AG04449 (cell line): ENCODE data around the gene AP4B1.

Source experiments
- CTCF ChIA-PET: fragments of 350-600 bp; formaldehyde crosslinking; extraction: SDS; loops from one replicate; lab custom pipeline; 2021; ENCODE audit warnings: antibody characterized with exemption; lab: Yijun Ruan, JAX
- POLR2A ChIA-PET: fragments of 400-600, 350-600 bp; formaldehyde crosslinking; extraction: SDS; loops from one replicate; lab custom pipeline; 2020; ENCODE audit warnings: antibody characterized with exemption, inconsistent platforms; lab: Yijun Ruan, JAX
- DNase-seq: peaks from one replicate; pipeline ENCODE4 v3.0.0-alpha.2; 2010; ENCODE audit warnings: low read depth, low spot score
- H3K4me3 ChIP-seq: 2 replicates; pipeline ENCODE4 v1.5.1; 2011; ENCODE audit warnings: low read depth, mild to moderate bottlenecking, control low read depth, low read length
- TF ChIP-seq, protein P1 (sequence below): IDR thresholded peaks from one replicate; pipeline ENCODE4 v1.5.1; 2011; ENCODE audit warnings: mild to moderate bottlenecking, moderate library complexity, low read length, control low read depth, inconsistent platforms; ENCODE audit not compliant: insufficient read depth; ENCODE audit errors: missing control alignments

Gene AP4B1

DNA sequence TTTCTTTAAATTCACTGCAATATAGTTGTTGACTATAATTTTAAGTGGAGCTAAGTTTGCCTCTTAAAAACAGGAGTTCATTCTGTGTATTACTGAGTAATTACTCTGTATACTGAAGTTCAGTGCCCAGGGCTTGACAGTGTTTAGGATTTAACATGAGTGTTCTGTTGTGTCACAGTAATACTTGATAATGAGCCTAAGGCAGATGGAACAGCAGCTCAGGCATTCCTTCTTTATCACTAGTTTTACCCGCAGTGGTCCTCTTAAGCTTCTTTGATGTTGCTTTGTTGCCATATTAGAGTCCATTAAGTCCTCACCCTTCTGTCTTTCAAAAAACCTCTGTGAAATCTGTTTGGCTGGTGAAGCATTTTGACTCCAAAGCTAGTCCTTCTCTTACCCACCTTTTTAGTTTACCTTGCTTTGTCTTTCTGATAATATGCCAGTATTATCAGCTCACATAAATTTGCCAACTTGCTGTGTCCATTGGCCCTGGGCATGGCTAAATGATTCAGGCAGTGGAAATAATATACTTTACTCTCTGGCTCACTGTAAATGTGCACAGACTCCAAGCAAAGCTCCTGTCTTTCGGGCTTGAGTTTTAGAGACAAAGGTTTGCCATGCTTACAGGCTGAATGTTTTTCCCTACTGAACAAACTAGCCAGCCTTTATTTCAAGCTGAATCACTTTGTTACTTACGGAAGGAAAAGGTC lies 42.2 kb upstream of the AP4B1 start:
- ChIA-PET CTCF (interaction anchor here (0.6 to 2.9 kb wide), 16 partner anchors 8 to 805 kb away, joined by 3 to 16 read pairs (median 4); no protein-coding TSS in a partner anchor), POLR2A (interaction anchor here (0.6 to 1.3 kb wide), 2 partner anchors 17 to 811 kb away, joined by 3 read pairs; no protein-coding TSS in a partner anchor)
- no peak overlapping the region for H3K4me3 ChIP-seq
- TF ChIP-seq, protein P1, sequence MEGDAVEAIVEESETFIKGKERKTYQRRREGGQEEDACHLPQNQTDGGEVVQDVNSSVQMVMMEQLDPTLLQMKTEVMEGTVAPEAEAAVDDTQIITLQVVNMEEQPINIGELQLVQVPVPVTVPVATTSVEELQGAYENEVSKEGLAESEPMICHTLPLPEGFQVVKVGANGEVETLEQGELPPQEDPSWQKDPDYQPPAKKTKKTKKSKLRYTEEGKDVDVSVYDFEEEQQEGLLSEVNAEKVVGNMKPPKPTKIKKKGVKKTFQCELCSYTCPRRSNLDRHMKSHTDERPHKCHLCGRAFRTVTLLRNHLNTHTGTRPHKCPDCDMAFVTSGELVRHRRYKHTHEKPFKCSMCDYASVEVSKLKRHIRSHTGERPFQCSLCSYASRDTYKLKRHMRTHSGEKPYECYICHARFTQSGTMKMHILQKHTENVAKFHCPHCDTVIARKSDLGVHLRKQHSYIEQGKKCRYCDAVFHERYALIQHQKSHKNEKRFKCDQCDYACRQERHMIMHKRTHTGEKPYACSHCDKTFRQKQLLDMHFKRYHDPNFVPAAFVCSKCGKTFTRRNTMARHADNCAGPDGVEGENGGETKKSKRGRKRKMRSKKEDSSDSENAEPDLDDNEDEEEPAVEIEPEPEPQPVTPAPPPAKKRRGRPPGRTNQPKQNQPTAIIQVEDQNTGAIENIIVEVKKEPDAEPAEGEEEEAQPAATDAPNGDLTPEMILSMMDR = no peak
- DNase-seq = no peak

DNA sequence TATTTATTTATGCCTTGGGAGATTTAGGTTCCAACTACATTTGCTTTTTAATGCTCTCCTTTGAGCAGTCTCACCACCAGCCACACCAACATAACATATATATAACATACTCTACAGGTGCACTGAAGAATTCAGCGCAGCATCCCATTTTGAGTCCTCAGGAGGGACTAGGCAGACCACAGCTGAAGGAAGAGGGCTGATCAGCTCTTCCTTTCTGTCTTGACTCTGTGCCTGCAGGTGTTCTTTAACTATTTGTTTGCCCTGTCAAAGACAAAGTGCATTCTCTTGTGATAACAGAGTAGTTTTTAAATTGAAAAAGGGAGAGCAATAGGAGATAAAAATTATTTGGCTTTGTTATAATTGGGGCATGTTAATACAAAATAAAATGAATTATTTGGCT lies 41.5 kb upstream of the AP4B1 start:
- POLR2A ChIA-PET = interaction anchor here (1.3 kb wide), 1 partner anchor 16 kb away, joined by 3 read pairs; no protein-coding TSS in a partner anchor
- DNase-seq = no peak
- CTCF ChIA-PET = interaction anchor here (0.9 to 2.3 kb wide), 10 partner anchors 9 to 804 kb away, joined by 3 to 16 read pairs (median 4); no protein-coding TSS in a partner anchor
- H3K4me3 ChIP-seq = no peak overlapping the region
- TF ChIP-seq, protein P1 = no peak

DNA sequence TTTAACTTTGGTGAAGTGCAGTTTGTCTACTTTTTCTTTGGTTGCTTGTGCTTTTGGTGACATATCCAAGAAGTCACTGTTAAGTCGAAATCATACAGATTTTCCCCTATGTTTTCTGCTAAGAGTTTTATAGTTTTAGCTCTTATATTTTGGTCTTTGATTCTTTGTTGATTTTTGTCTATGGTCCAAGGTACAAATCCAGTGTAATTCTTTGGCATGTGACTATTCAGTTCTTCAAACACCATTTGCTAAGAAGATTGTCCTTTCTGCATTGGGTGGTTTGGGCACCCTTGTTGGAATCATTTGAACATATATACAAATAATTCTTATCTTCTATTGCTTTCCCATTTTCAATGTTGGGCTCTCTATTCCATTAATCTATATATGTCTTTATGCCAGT lies 40.7 kb upstream of the AP4B1 start:
- no peak for DNase-seq
- CTCF ChIA-PET = interaction anchor here (0.6 to 2.2 kb wide), 7 partner anchors 9 to 337 kb away, joined by 3 to 6 read pairs (median 4); no protein-coding TSS in a partner anchor
- POLR2A ChIA-PET = no interaction called here
- TF ChIP-seq, protein P1 = no peak
- H3K4me3 ChIP-seq = no peak overlapping the region

DNA sequence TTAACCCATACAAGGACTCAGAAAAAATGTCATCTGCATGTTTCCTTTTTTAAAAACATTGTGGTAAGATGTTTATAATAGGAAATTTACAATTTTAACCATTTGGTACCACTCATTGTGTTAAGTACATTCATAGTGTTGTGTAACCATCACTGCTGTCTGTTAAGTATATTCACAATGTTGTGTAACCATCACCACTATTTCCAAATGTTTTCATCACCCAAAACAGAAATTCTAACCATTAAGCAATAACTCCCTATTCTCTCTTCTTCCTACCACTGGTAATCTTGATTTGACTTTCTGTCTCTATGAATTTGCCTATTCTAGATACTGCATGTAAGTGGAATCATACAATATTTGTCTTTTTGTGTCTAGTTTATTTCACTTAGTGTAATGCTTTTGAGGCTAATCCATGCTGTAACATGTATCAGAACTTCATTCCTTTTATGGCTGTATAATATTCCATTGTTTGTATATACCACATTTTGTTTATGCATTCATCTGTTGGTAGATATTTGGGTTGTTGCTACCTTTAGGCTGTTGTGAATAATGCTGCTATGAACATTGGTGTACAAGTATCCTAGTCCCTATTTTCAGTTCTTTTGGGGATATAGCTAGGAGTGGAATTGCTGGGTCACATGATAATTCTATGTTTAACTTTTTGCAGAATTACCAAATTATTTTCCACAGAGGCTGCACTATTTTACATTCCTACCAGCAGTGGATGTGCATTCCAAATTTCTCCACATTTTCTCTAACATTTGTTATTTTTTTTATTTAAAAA lies 38.6 kb upstream of the AP4B1 start:
- no peak overlapping the region for H3K4me3 ChIP-seq
- ChIA-PET CTCF (interaction anchor here (1.3 kb wide), 1 partner anchor 11 kb away, joined by 4 read pairs; no protein-coding TSS in a partner anchor), POLR2A (no interaction called here)
- DNase-seq = no peak
- TF ChIP-seq, protein P1 = no peak

DNA sequence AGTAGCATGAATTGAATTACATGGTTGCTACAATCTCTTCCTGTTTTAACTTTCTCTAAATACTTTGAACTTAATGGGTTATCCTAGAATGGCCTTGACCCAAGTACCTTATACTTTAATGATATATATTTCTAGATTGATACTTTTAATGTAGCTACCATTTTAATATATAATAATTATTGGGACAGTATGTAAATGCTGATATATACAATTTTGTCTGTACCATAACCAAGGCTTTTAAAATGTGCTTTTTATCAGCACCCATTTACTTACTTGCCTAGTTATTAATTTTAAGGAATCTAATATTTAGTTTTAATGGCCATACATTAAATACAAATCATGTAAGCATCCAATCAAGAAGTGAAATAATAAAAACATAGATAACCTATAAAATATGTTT lies 37.9 kb upstream of the AP4B1 start:
- TF ChIP-seq, protein P1 = no peak
- no peak overlapping the region for H3K4me3 ChIP-seq
- ChIA-PET POLR2A (no interaction called here), CTCF (interaction anchor here (1.3 kb wide), 1 partner anchor 11 kb away, joined by 4 read pairs; no protein-coding TSS in a partner anchor)
- no peak for DNase-seq

DNA sequence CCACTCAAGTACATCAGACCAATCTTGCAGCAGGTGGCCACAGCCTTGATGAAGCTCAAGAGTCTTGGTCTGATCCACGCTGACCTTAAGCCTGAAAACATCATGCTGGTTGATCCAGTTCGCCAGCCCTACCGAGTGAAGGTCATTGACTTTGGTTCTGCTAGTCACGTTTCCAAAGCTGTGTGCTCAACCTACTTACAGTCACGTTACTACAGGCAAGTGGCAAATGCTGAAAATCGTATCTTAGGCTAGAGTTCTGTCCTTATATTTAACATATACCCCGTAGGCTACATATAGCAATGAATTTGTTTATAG lies 36.6 kb upstream of the AP4B1 start:
- CTCF ChIA-PET = interaction anchor here (1.3 kb wide), 1 partner anchor 10 kb away, joined by 6 read pairs; no protein-coding TSS in a partner anchor
- no peak for DNase-seq
- no peak overlapping the region for H3K4me3 ChIP-seq
- POLR2A ChIA-PET = no interaction called here
- TF ChIP-seq, protein P1 = no peak
